Loucy (cell line): ENCODE data around the gene LATS1.

Experiments
- EZH2phosphoT487 ChIP-seq: fragments of 200-600 bp; IDR thresholded peaks from 2 replicates; pipeline ENCODE4 v1.6.1; 2018; ENCODE audit warnings: antibody characterized with exemption, mild to moderate bottlenecking, moderate library complexity, borderline replicate concordance
- TF ChIP-seq, protein P1 (sequence below): fragments of 200-600 bp; sonication (generic); conservative IDR thresholded peaks from 2 replicates; pipeline ENCODE4 v1.5.1; 2014; ENCODE audit warnings: mild to moderate bottlenecking, antibody characterized with exemption, low read length

DNA sequence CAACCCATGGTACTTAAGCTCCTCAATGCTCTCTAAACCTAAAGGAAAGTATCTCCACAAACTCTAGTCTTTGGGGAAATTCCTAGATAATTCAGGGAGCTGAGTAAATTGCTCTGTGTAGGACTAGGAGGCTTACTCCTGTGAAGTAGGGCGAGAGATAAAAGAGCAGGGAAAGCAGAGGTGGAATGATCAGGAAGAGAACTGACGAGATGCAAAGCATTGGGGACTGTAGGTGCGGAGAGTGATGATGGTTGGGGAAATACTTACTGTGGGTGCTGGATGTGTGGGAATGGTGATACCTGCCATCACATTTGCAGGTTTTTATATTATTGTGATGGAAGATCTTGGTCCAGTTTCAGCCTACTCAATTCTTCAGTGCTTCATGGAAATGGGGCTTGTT lies 1.6 kb upstream of the LATS1 start:
- TF ChIP-seq, protein P1, sequence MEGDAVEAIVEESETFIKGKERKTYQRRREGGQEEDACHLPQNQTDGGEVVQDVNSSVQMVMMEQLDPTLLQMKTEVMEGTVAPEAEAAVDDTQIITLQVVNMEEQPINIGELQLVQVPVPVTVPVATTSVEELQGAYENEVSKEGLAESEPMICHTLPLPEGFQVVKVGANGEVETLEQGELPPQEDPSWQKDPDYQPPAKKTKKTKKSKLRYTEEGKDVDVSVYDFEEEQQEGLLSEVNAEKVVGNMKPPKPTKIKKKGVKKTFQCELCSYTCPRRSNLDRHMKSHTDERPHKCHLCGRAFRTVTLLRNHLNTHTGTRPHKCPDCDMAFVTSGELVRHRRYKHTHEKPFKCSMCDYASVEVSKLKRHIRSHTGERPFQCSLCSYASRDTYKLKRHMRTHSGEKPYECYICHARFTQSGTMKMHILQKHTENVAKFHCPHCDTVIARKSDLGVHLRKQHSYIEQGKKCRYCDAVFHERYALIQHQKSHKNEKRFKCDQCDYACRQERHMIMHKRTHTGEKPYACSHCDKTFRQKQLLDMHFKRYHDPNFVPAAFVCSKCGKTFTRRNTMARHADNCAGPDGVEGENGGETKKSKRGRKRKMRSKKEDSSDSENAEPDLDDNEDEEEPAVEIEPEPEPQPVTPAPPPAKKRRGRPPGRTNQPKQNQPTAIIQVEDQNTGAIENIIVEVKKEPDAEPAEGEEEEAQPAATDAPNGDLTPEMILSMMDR: no peak
- TF ChIP-seq EZH2phosphoT487: no peak
